ENCODE results near the gene TTLL5. TPM values are rescaled to one million over a fixed set of nuclear protein-coding genes. Genes with fewer than 3 reads are reported as not detected.

Gene TTLL5
- polyA plus RNA-seq, 2 of the 4 experiments (the other 2 are of a cell fraction), result 18.8 to 23.7 TPM

DNA sequence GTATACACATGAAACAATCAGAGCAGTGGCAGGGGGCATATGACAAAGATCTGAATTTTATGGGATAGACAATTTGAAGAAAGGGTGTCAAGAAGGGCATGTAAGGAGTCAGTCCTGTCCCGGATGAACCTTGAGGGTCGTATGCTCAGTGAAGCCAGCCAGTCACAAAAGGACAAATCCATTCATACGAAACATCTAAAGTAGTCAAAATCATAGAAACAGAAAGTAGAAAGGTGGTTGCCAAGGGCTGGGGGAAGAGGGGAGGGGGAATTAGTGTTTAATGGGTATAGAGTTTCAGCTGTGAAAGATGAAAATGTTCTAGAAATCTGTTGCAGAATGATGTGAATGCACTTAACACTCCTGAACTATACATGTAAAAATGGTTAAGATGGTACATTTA, 163.3 kb downstream of the TTLL5 start:
- 89% methylated on average over 3 of the region's 3 CpGs for WGBS (ENCODE audit: missing lambda C conversion rate)
- no peak for FAIRE-seq
- DNase-seq (ENCODE audit: low read depth in 1 of 2, low spot score in 1 of 2), result no peak
- H3K4me2 ChIP-seq, result no peak overlapping the region
- ChIA-PET CTCF (no interaction called here), POLR2A (no interaction called here)
- ATAC-seq, result no peak
- H3K27ac ChIP-seq, result no peak overlapping the region
- H3K9me3 ChIP-seq, result no peaks in the 10 kb centered on the region
- H3K4me1 ChIP-seq, result no peaks in the 10 kb centered on the region
- TF ChIP-seq CHD2 (IDR thresholded peaks at IDR 0.05; ENCODE audit: low read length, partially characterized antibody), result no peak
- no peak for TF ChIP-seq CTCF (IDR thresholded peaks at IDR 0.05)
- TF ChIP-seq NPAS2 (CRISPR knock-in tag; IDR thresholded peaks at IDR 0.05; ENCODE audit: borderline replicate concordance), result no peak
- no peak for TF ChIP-seq FOSL2 (IDR thresholded peaks at IDR 0.05)
- TF ChIP-seq FOSL2 (CRISPR knock-in tag; IDR thresholded peaks at IDR 0.05), result no peak
- TF ChIP-seq, protein P1, sequence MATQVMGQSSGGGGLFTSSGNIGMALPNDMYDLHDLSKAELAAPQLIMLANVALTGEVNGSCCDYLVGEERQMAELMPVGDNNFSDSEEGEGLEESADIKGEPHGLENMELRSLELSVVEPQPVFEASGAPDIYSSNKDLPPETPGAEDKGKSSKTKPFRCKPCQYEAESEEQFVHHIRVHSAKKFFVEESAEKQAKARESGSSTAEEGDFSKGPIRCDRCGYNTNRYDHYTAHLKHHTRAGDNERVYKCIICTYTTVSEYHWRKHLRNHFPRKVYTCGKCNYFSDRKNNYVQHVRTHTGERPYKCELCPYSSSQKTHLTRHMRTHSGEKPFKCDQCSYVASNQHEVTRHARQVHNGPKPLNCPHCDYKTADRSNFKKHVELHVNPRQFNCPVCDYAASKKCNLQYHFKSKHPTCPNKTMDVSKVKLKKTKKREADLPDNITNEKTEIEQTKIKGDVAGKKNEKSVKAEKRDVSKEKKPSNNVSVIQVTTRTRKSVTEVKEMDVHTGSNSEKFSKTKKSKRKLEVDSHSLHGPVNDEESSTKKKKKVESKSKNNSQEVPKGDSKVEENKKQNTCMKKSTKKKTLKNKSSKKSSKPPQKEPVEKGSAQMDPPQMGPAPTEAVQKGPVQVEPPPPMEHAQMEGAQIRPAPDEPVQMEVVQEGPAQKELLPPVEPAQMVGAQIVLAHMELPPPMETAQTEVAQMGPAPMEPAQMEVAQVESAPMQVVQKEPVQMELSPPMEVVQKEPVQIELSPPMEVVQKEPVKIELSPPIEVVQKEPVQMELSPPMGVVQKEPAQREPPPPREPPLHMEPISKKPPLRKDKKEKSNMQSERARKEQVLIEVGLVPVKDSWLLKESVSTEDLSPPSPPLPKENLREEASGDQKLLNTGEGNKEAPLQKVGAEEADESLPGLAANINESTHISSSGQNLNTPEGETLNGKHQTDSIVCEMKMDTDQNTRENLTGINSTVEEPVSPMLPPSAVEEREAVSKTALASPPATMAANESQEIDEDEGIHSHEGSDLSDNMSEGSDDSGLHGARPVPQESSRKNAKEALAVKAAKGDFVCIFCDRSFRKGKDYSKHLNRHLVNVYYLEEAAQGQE (IDR thresholded peaks at IDR 0.05), result no peak
- no peak overlapping the region for H3K4me3 ChIP-seq

DNA sequence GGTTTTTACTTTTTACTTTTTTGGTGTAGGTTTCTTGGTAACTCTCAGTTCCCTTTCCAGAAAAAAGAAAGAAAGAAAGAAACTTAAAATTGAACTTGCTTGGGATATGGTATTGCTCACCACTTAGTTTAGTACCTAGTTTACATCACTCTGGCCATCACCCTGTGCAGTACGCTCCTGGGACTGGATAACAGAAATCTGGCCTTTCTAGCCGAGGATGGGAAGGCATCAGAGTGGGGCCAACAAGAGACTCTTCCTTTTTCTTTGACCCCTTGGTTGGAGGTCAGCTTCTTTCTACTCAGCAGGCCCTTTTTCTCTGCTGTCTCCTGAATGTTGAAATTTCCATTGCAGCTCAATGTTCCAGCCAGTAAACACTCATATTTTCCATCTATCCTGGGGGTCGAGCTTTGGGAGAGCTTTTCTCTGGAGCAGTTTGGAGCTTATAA, 164.1 kb downstream of the TTLL5 start:
- no peak overlapping the region for H3K4me2 ChIP-seq
- ChIA-PET CTCF (interaction anchor here (1.0 kb wide), 1 partner anchor 13 kb away, joined by 3 read pairs; no protein-coding TSS in a partner anchor), POLR2A (no interaction called here)
- no peak for TF ChIP-seq MYC (IDR thresholded peaks at IDR 0.05; ENCODE audit: borderline replicate concordance, low read length)
- no peak for TF ChIP-seq KDM1A (IDR thresholded peaks at IDR 0.05; ENCODE audit: low read depth)
- no peak for TF ChIP-seq BHLHE40 (IDR thresholded peaks at IDR 0.05; ENCODE audit: low read depth, low read length)
- TF ChIP-seq CEBPB (IDR thresholded peaks at IDR 0.05), result no peak
- no peak for TF ChIP-seq FOXS1 (CRISPR knock-in tag; IDR thresholded peaks at IDR 0.05)
- H3K4me1 ChIP-seq, result no peaks in the 10 kb centered on the region
- H3K27ac ChIP-seq, result no peak overlapping the region
- 96% methylated on average over 3 of the region's 3 CpGs for WGBS (ENCODE audit: missing lambda C conversion rate)
- FAIRE-seq, result no peak
- DNase-seq (ENCODE audit: low read depth in 1 of 2, low spot score in 1 of 2), result no peak
- no peak for ATAC-seq
- H3K9me3 ChIP-seq, result no peaks in the 10 kb centered on the region
- no peak overlapping the region for H3K4me3 ChIP-seq

- DNase-seq (ENCODE audit: low read depth in 1 of 2, low spot score in 1 of 2) (no peak), ATAC-seq (no peak), FAIRE-seq (no peak)
- peaks cover 2% of the 10 kb centered on the region; the same call in 2 of the 3 replicates for H3K4me1 ChIP-seq
- no peak for TF ChIP-seq GATA3 (IDR thresholded peaks at IDR 0.05; ENCODE audit: borderline replicate concordance)
- TF ChIP-seq RCOR1 (IDR thresholded peaks at IDR 0.05; ENCODE audit: low read depth, low read length), result no peak
- TF ChIP-seq MAFK (IDR thresholded peaks at IDR 0.05; ENCODE audit: partially characterized antibody), result no peak
- TF ChIP-seq FOXS1 (CRISPR knock-in tag; IDR thresholded peaks at IDR 0.05), result no peak
- TF ChIP-seq HOXB13 (CRISPR knock-in tag; IDR thresholded peaks at IDR 0.05; ENCODE audit: low read depth), result no peak
- TF ChIP-seq ZNF302 (CRISPR knock-in tag; IDR thresholded peaks at IDR 0.05), result no peak
- TF ChIP-seq, protein P1 (IDR thresholded peaks at IDR 0.05), result no peak
- H3K4me2 ChIP-seq, result no peak overlapping the region
- H3K4me3 ChIP-seq, result no peak overlapping the region
- H3K9me3 ChIP-seq, result no peaks in the 10 kb centered on the region
- CTCF ChIA-PET, result interaction anchor here (1.2 to 1.8 kb wide), 4 partner anchors 19 to 156 kb away, joined by 3 to 7 read pairs (median 4); no protein-coding TSS in a partner anchor
- POLR2A ChIA-PET, result no interaction called here
- 95% methylated on average over 3 of the region's 3 CpGs for WGBS (ENCODE audit: missing lambda C conversion rate)
- no peak overlapping the region for H3K27ac ChIP-seq
Observed at GRCh38 chr14:75826599-75826998, 165.6 kb downstream of the TTLL5 start.

All from A549 (cell line).